GM18520 (cell line): ENCODE measurements around the gene CAV3.

Experiments
- ATAC-seq: cut with Tn5 transposase; IDR thresholded peaks from one replicate; pipeline ENCODE4 v1.9.1; 2021; ENCODE audit not compliant: unreplicated experiment

The CAV3 gene

DNA sequence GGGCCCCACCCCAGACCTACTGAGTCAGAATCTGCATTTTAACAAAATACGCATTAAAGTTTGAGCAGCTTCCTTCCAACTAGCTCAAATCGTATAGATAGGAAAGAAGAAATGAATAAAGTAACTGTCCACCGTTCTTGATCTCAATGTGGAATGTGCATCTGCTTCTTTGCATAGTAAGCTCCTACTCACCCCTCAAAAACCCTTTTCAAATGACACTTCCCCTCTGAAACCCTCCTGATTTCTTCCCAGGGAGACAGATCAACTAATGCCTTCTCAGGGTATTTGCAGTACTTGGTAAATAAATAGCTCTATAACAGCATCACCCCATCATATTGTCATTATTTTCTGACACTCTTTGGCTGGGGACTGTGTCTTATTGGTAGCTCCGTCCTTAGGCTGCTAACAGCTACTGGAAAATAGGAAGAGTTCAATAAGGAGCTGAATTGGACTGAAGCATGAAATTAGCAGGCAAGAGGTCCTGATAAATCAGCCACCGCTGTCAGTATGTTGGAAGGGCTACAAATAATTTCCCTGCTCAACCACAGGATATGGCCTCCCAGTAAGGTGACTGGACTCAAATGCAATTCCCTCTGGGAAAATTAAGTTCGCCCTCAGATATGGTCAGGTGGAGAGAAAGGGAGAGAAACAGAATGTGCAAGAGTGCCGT, 25.6 kb downstream of the CAV3 start:
- ATAC-seq = no peak

GRCh38 chr3:8760091-8760490, 26.5 kb downstream of the CAV3 start:
- no peak for ATAC-seq

GRCh38 chr3:8760506-8760905, 26.9 kb downstream of the CAV3 start:
- ATAC-seq = no peak

GRCh38 chr3:8761866-8762265, 28.3 kb downstream of the CAV3 start:
- no peak for ATAC-seq

GRCh38 chr3:8762607-8763377, 29.2 kb downstream of the CAV3 start:
- no peak for ATAC-seq

DNA sequence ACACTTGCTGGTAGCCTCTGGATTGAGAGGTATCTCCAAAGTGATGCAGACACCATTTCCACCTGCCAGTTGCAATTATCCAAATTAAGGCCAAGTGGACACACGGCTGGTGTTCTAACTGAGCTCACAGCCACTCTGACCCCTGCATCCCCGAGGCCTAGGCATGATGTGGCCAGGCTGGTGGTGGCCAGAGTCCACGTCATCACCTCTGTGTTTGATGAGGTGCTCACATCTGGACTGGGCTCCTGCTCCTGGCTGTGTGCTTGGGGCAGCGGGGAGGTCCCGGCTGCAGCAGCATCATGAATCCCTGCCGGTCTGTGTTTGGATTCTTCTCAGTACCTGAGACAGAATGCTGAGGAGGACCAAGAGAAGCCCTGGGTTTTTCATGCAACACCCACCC, 30.9 kb downstream of the CAV3 start:
- ATAC-seq = no peak

GRCh38 chr3:8765528-8765927, 31.9 kb downstream of the CAV3 start:
- ATAC-seq = no peak

GRCh38 chr3:8766148-8766547, 32.5 kb downstream of the CAV3 start:
- ATAC-seq = no peak

DNA sequence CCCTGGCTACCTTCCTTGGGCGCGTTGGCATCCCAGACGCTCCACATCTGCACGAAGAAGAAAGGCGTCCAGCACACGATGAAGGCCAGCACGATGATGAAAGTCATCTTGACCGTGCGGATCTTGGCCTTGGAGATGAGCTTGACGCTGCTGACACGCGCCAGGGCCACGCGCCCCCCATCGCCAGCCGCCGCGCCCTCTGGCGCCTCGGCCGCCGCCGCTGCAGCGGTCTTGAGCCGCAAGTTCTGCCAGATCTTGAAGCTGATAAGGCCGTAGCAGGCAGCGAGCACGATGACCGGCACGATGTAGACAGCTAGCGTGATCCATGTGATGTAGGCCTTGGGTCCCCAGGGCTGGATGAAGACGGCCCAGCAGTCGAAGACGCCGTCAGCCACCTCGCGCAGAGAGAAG, 33.7 kb downstream of the CAV3 start:
- no peak for ATAC-seq

GRCh38 chr3:8767667-8768363, 34.2 kb downstream of the CAV3 start:
- ATAC-seq = no peak

- ATAC-seq = no peak
Observed at GRCh38 chr3:8768364-8769087, 34.9 kb downstream of the CAV3 start.

DNA sequence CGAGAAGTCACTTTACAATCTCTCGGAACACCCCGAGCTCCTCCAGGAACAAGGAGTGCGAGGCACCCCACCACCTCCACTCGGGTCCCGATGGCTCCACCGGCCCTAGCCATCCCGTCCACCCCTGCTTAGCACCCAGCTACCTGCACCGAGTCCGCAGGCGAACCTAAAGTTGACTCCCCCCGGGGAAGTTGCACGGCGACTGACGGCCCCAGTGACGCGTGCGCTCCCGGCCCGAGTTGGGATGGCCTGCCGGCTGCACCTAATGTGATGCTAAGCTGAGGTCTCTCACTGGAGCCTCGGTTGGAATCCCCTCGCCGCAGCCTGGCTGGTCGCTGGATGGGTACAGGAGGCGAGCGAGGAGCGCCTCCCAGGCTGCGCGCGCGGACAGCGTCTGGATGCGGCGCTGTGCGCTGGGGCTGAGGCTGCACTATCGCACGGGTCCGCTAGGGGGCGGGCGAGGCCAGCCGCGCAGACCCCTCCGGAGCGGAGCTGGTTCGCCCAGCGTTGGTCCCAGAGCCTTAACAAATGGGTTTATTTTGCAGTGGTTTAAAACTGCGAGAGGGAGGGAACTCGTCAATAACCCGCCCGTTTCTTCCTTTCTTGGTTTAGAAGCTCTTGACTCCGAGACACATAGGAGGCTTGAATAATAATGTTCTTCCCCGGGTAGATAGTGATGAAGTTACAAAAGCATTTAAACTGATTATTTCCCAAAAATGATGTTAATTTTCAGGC, 35.7 kb downstream of the CAV3 start, which contains the start of gene OXTR:
Gene OXTR (minus strand): TSS at position 526 of the 735 bp plus-strand sequence. CDS start 1,426 bp downstream, outside the sequence.
- ATAC-seq = peak; percentile 83

DNA sequence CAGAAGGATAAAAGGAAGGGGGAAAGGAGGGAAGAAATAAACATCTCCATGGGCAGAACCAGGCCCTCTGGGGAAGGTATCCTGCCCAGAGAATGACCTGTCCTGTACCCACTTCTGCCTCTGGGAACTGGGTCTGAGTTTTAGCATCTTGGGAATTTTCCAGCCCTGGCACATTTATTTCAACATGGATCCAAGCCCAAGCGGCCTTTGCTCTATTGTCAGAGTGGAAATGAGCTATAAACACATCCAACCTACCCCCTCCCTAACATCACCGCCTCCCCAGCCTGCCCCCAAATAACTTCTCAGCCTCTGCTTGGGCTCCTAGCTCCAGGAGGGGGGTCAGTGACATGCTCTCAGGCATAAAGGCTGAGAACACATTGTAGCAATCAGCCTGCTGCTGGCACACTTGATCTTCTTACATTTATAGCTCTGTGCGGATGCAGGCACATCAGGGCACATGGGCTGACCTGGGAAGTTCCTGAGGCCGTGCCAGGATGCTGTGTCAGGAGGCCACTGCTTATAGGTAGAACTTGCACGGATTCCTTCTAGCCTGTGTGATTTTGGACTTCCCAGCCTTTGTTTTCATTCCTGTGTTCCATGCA, 40.4 kb downstream of the CAV3 start:
- ATAC-seq = no peak

- no peak for ATAC-seq
Observed at GRCh38 chr3:8775181-8775580, 41.6 kb downstream of the CAV3 start.

DNA sequence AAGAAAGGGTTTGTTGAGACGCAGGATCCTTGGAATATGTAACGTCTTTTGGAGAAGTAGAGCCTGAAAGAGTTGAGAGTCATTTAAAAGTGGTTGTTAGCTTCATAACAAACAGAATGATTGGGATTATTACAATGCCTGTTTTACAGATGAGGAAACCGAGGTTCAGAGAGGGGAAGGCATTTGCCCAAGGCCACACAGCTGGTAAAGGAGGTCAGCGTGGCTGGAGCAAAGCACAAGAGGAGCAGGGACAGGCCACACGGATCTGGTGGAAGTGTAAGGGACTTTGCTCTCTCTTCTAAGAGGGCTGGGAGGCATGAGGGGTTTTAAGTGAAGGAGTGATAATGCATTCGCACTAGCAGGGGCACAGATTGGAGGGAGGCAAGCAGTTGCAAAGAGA, 42.0 kb downstream of the CAV3 start:
- ATAC-seq = no peak

GRCh38 chr3:8776406-8776805, 42.8 kb downstream of the CAV3 start:
- no peak for ATAC-seq

DNA sequence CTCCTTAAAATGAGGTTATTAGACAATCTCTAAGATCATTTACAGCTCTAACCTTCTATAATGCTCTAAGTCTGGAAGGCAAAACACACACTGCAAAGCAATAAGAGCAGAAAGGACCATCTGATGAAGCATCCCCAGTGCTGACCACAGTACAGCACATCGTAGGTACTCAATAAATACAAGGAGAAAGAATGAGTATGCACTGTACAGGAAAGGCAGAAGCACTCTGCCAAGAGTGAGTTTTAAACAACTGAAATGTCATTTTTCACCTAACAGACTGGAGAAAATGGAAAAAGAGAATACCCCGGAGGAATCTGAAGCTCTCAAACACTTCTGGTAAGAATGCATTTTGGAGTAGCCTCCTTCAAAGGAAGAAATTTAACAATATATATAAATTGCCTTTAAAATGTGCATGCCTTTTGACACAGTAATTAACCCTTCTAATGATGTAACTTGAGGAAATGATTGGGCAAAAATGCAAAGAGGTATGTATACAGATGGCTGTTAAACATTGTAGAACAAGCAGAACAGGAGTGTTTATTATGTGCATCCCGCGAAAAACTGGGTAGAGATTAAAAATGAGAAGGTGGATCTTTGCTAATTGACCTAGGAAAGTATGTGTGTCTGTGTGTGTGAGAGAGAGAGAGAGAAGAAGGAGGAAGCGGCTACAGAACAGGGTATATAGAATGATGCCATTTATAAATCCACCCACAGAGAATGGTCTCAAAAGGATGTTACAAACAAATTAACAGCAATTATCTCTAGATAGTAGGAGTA, 43.8 kb downstream of the CAV3 start:
- ATAC-seq = no peak

DNA sequence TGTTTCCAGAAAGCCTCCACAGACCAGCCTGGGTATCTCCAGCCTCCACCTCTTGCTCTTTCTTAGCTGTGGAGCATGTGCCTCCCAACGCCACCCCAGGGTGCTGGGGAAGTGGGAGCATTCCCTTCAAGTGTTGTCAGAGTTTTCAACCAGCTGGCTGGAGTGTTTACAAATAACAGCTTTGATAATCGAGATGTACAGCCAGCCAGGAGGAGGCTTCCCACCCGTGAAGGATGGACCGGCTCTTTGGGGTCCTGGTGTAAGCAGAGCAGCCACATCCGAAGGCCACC, 44.3 kb downstream of the CAV3 start:
- ATAC-seq = no peak

- ATAC-seq = no peak
Observed at GRCh38 chr3:8778475-8778874, 44.9 kb downstream of the CAV3 start.

GRCh38 chr3:8780279-8780678, 46.7 kb downstream of the CAV3 start:
- no peak for ATAC-seq
